Neural progenitor cell (in vitro differentiated cells): ENCODE measurements around the gene KIF16B.

ENCODE experiments used
- CTCF ChIP-seq: fragments of 200-600 bp; sonication (generic); IDR thresholded peaks from 2 replicates; pipeline ENCODE4 v1.5.1; 2017; ENCODE audit warnings: antibody characterized with exemption, mild to moderate bottlenecking
- EZH2phosphoT487 ChIP-seq: fragments of 200-600 bp; sonication (generic); IDR thresholded peaks from 2 replicates; pipeline ENCODE4 v1.6.1; 2017; ENCODE audit warnings: antibody characterized with exemption

DNA sequence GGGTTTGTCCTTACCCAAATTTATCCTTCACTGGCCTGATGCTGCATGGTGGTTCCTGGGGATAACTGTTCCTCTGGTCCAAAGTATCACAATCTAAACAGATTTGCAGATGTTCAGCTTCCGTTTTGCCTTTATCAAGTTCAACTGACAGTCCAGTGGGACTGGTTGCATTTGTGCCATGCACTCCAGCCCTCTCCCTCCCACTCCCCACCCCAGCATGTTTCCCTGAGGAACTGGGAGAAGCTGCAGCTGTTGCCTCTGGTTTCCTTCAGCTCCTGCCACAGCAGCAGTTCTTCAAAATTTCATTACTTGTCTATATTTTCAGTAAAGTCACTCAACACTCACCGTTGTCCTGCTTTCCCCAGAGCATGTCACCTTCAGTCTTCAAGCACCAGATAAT is 39.5 kb upstream of the KIF16B start:
- TF ChIP-seq CTCF, result no peak
- TF ChIP-seq EZH2phosphoT487, result no peak
